Nephron progenitor cell (in vitro differentiated cells): ENCODE results near the gene SLC41A3.

Experiments used
- DNase-seq: peaks from one replicate; pipeline ENCODE4 v3.0.0; 2021
- H3K27ac Mint-ChIP-seq: 2 replicates; pipeline ENCODE4 v1.8.0; 2021; ENCODE audit warnings: mild to moderate bottlenecking, moderate library complexity, mixed read lengths
- H3K27me3 Mint-ChIP-seq: 2 replicates; pipeline ENCODE4 v1.8.0; 2021; ENCODE audit warnings: mild to moderate bottlenecking, low read depth, mixed read lengths; ENCODE audit not compliant: poor library complexity
- H3K36me3 Mint-ChIP-seq: 2 replicates; pipeline ENCODE4 v1.8.0; 2021; ENCODE audit warnings: low read depth, mixed read lengths
- H3K4me1 Mint-ChIP-seq: 2 replicates; pipeline ENCODE4 v1.8.0; 2021; ENCODE audit warnings: mixed read lengths
- H3K4me3 Mint-ChIP-seq: 2 replicates; pipeline ENCODE4 v1.8.0; 2021; ENCODE audit warnings: mild to moderate bottlenecking, moderate library complexity, mixed read lengths
- H3K9me3 Mint-ChIP-seq: 2 replicates; pipeline ENCODE4 v1.8.0; 2021; ENCODE audit warnings: mild to moderate bottlenecking, moderate library complexity, mixed read lengths
- TF ChIP-seq, protein P1 (sequence below): fragments of 200-600 bp; sonication (generic); IDR thresholded peaks from 2 replicates; pipeline ENCODE4 v1.5.0; 2021; ENCODE audit warnings: antibody characterized with exemption

SLC41A3 gene

GRCh38 chr3:126130081-126130855, 46.3 kb upstream of the SLC41A3 start:
- Mint-ChIP-seq H3K36me3 (no peaks in the 10 kb centered on the region), H3K27ac (no peak overlapping the region), H3K27me3 (peaks cover 14% of the 10 kb centered on the region), H3K9me3 (no peaks in the 10 kb centered on the region), H3K4me1 (peaks cover 30% of the 10 kb centered on the region), H3K4me3 (no peak overlapping the region)
- no peak for DNase-seq
- TF ChIP-seq, protein P1, sequence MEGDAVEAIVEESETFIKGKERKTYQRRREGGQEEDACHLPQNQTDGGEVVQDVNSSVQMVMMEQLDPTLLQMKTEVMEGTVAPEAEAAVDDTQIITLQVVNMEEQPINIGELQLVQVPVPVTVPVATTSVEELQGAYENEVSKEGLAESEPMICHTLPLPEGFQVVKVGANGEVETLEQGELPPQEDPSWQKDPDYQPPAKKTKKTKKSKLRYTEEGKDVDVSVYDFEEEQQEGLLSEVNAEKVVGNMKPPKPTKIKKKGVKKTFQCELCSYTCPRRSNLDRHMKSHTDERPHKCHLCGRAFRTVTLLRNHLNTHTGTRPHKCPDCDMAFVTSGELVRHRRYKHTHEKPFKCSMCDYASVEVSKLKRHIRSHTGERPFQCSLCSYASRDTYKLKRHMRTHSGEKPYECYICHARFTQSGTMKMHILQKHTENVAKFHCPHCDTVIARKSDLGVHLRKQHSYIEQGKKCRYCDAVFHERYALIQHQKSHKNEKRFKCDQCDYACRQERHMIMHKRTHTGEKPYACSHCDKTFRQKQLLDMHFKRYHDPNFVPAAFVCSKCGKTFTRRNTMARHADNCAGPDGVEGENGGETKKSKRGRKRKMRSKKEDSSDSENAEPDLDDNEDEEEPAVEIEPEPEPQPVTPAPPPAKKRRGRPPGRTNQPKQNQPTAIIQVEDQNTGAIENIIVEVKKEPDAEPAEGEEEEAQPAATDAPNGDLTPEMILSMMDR: no peak

GRCh38 chr3:126129398-126129891, 45.5 kb upstream of the SLC41A3 start:
- H3K4me3 Mint-ChIP-seq: no peak overlapping the region
- peaks cover 14% of the 10 kb centered on the region for H3K27me3 Mint-ChIP-seq
- H3K27ac Mint-ChIP-seq: no peak overlapping the region
- H3K9me3 Mint-ChIP-seq: no peaks in the 10 kb centered on the region
- H3K4me1 Mint-ChIP-seq: peaks cover 30% of the 10 kb centered on the region
- peak; percentile 1 for DNase-seq
- TF ChIP-seq, protein P1: no peak
- H3K36me3 Mint-ChIP-seq: no peaks in the 10 kb centered on the region

DNA sequence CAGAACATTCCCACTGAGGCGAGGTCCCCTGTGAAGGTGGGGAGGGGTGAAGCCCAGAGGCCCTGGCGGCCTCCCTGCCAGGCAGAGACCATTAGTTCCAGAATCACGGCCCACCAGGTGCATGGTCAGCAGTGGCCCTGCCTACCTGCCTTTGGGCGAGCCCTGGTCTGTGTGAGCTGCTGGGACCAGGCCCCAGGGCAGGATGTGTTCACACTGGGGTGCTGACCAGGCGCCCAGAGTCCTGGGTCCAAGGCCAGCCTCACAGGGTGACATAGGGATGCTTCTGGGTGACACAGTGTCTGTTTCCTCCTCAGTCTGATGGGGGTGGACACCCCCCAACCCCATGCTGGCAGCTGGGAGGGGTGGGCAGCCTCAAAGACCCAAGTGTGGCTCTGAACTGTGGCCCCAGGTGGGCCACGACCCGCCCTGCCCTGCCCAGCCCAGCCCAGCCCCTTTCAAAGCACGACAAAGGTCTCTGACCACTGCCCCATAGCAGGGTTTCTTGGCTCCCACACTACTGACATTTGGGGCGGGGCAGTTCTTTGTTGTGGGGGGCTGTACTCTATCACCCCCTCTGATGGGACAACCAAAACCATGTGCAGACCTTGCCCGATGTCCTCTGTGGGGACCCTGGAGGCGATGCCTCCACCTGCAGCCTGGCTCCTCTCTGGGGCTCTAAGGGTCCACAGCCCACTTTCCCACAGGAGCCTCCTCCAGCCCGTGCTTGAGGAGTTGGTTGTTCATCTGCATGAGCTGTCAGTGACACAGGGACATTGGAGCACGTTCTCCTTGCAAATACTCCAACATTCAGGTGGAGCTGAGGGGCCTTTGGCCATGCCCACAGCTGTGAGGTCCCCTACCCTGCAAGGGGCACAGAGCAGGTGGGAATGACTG, 44.8 kb upstream of the SLC41A3 start:
- H3K9me3 Mint-ChIP-seq: no peaks in the 10 kb centered on the region
- H3K27ac Mint-ChIP-seq: no peak overlapping the region
- peaks cover 12% of the 10 kb centered on the region for H3K27me3 Mint-ChIP-seq
- DNase-seq: peak; percentile 1
- H3K4me3 Mint-ChIP-seq: no peak overlapping the region
- TF ChIP-seq, protein P1: no peak
- H3K36me3 Mint-ChIP-seq: no peaks in the 10 kb centered on the region
- H3K4me1 Mint-ChIP-seq: peaks cover 32% of the 10 kb centered on the region

DNA sequence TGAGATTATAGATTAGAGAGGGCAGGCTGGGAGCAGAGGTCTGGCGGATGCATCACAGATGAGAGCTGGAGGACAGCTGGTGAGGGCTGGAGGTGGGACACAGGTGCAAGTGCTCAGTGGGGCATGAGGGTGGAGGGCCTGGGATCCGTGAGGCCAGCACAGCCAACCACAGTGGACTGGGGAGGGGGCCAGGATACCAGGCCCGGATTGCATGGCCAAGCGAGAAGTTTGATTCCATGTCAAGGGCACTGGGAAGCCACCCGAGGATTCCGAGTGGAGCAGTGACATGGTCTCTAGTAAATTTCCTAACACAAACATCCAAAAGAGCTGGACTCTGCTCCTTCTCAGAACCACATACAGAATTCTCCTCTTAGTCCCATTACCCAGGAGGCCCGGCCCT, 44.0 kb upstream of the SLC41A3 start:
- peaks cover 34% of the 10 kb centered on the region for H3K4me1 Mint-ChIP-seq
- H3K27ac Mint-ChIP-seq: no peak overlapping the region
- no peak overlapping the region for H3K4me3 Mint-ChIP-seq
- no peaks in the 10 kb centered on the region for H3K9me3 Mint-ChIP-seq
- H3K27me3 Mint-ChIP-seq: peaks cover 13% of the 10 kb centered on the region
- H3K36me3 Mint-ChIP-seq: no peaks in the 10 kb centered on the region
- TF ChIP-seq, protein P1: no peak
- DNase-seq: peak; percentile 1

- H3K27ac Mint-ChIP-seq: no peak overlapping the region
- H3K36me3 Mint-ChIP-seq: no peaks in the 10 kb centered on the region
- peaks cover 33% of the 10 kb centered on the region for H3K4me1 Mint-ChIP-seq
- no peaks in the 10 kb centered on the region for H3K9me3 Mint-ChIP-seq
- H3K4me3 Mint-ChIP-seq: no peak overlapping the region
- TF ChIP-seq, protein P1: no peak
- no peak for DNase-seq
- H3K27me3 Mint-ChIP-seq: peaks cover 10% of the 10 kb centered on the region
Observed at GRCh38 chr3:126127452-126127851, 43.5 kb upstream of the SLC41A3 start.
